OCI-LY7 (cell line): ENCODE data around the gene TRIAP1. TPM values are rescaled to one million over a fixed set of nuclear protein-coding genes. Genes with fewer than 3 reads are reported as not detected.

ENCODE experiments used
- BruUV-seq: library from RNA; stranded (reverse); fragments of 400-500 nt; replicated peaks from 2 replicates; lab custom pipeline; 2021; lab: Mats Ljungman, UMichigan
- CTCF ChIA-PET: fragments of 300-600 bp; sonication (Branson Sonifier 250); formaldehyde crosslinking; loops from one replicate; lab custom pipeline; 2022; ENCODE audit warnings: antibody characterized with exemption; ENCODE audit not compliant: unreplicated experiment; lab: Charles Lee
- POLR2A ChIA-PET: fragments of 300-600 bp; sonication (Branson Sonifier 250); formaldehyde crosslinking; loops from one replicate; lab custom pipeline; 2022; ENCODE audit warnings: antibody characterized with exemption; lab: Charles Lee
- DNase-seq: peaks from one replicate; pipeline ENCODE4 v3.0.0-alpha.2; 2015; ENCODE audit warnings: low spot score
- H2AFZ ChIP-seq: fragments of 200-600 bp; sonication (generic), shearing (Covaris generic); 2 replicates; pipeline ENCODE4 v1.6.1; 2014; ENCODE audit warnings: mild to moderate bottlenecking, antibody characterized with exemption, low read length, moderate library complexity
- H3K27ac ChIP-seq: fragments of 200-600 bp; sonication (generic); 2 replicates; pipeline ENCODE4 v1.5.1; 2014; ENCODE audit warnings: mixed run types, low read depth, mild to moderate bottlenecking, moderate library complexity, low read length, inconsistent platforms; ENCODE audit not compliant: poor library complexity, severe bottlenecking
- H3K36me3 ChIP-seq: fragments of 200-600 bp; sonication (generic); 2 replicates; pipeline ENCODE4 v1.6.1; 2014; ENCODE audit warnings: mild to moderate bottlenecking, antibody characterized with exemption, low read length, moderate library complexity, mixed read lengths; ENCODE audit not compliant: insufficient read depth
- H3K4me1 ChIP-seq: fragments of 200-600 bp; sonication (generic); 2 replicates; pipeline ENCODE4 v1.5.1; 2014; ENCODE audit warnings: mild to moderate bottlenecking, low read length; ENCODE audit not compliant: insufficient read depth, poor library complexity, severe bottlenecking
- H3K4me2 ChIP-seq: fragments of 200-600 bp; sonication (generic); 2 replicates; pipeline ENCODE4 v1.6.1; 2014; ENCODE audit warnings: mild to moderate bottlenecking, low read length
- H3K4me3 ChIP-seq: fragments of 200-600 bp; sonication (generic); 2 replicates; pipeline ENCODE4 v1.5.1; 2014; ENCODE audit warnings: mild to moderate bottlenecking, low read depth, low read length; ENCODE audit not compliant: poor library complexity, severe bottlenecking
- H3K79me2 ChIP-seq: fragments of 200-600 bp; sonication (generic); 2 replicates; pipeline ENCODE4 v1.6.1; 2016; ENCODE audit warnings: low read depth, mild to moderate bottlenecking, low read length, moderate library complexity, mixed read lengths; ENCODE audit not compliant: insufficient read depth
- H3K9me2 ChIP-seq: fragments of 200-600 bp; sonication (generic); 2 replicates; pipeline ENCODE4 v1.6.1; 2016; ENCODE audit warnings: mild to moderate bottlenecking, low read length, mixed read lengths; ENCODE audit not compliant: insufficient read depth
- H3K9me3 ChIP-seq: fragments of 200-600 bp; sonication (generic); 2 replicates; pipeline ENCODE4 v1.6.1; 2014; ENCODE audit warnings: mild to moderate bottlenecking, mixed run types, low read length, mixed read lengths
- H4K20me1 ChIP-seq: fragments of 200-600 bp; sonication (generic); 2 replicates; pipeline ENCODE4 v1.6.1; 2014; ENCODE audit warnings: mild to moderate bottlenecking, antibody characterized with exemption, low read length, moderate library complexity, mixed read lengths; ENCODE audit not compliant: insufficient read depth
- CTCF ChIP-seq: fragments of 200-600 bp; sonication (generic); conservative IDR thresholded peaks from 2 replicates; pipeline ENCODE4 v1.5.1; 2014; ENCODE audit warnings: mild to moderate bottlenecking, antibody characterized with exemption, low read length, moderate library complexity, mixed read lengths
- EZH2phosphoT487 ChIP-seq: fragments of 200-600 bp; sonication (generic); IDR thresholded peaks from 2 replicates; pipeline ENCODE4 v1.6.1; 2018; ENCODE audit warnings: low read depth, borderline replicate concordance, mild to moderate bottlenecking, mixed run types, antibody characterized with exemption, low read length, moderate library complexity, mixed read lengths
- intact Hi-C: fragments of 100-400 bp; cut with micrococcal nuclease; formaldehyde crosslinking; loops from one replicate; pipeline ENCODE4 v1.10.0; 2022; ENCODE audit not compliant: unreplicated experiment
- total RNA-seq, 2 experiments: library from RNA; depleted of rRNA in 1 of 2; stranded (reverse); fragments of >200 nt in 1 of 2; shearing (Covaris generic) in 1 of 2; gene quantifications; 2 replicates each; pipeline ENCODE4 v1.2.3, GENCODE V29; 2014 to 2022

The TRIAP1 gene
- total RNA-seq, 2 experiments from 2014 or later: 23.9 to 25.9 TPM

GRCh38 chr12:120404271-120404670 lies 41.9 kb downstream of the TRIAP1 start:
- no TSS peak for BruUV-seq
- Histone ChIP-seq H3K79me2 (no peaks in the 10 kb centered on the region), H4K20me1 (no peaks in the 10 kb centered on the region), H2AFZ (no peak overlapping the region), H3K36me3 (no peaks in the 10 kb centered on the region), H3K27ac (no peak overlapping the region), H3K9me3 (no peaks in the 10 kb centered on the region), H3K4me3 (no peak overlapping the region), H3K9me2 (no peaks in the 10 kb centered on the region), H3K4me1 (no peaks in the 10 kb centered on the region), H3K4me2 (no peak overlapping the region)
- POLR2A ChIA-PET: no interaction called here
- no peak for TF ChIP-seq EZH2phosphoT487
- TF ChIP-seq CTCF: no peak
- intact Hi-C loops: no loop called here
- CTCF ChIA-PET: no interaction called here
- no peak for DNase-seq

- DNase-seq: no peak
- H3K79me2 ChIP-seq: no peaks in the 10 kb centered on the region
- H3K4me1 ChIP-seq: no peaks in the 10 kb centered on the region
- BruUV-seq: no TSS peak
- no peak overlapping the region for H2AFZ ChIP-seq
- H3K4me3 ChIP-seq: no peak overlapping the region
- CTCF ChIA-PET: no interaction called here
- H3K4me2 ChIP-seq: no peak overlapping the region
- H3K27ac ChIP-seq: no peak overlapping the region
- no peaks in the 10 kb centered on the region for H4K20me1 ChIP-seq
- POLR2A ChIA-PET: no interaction called here
- no peak for TF ChIP-seq EZH2phosphoT487
- TF ChIP-seq CTCF: no peak
- no peaks in the 10 kb centered on the region for H3K9me3 ChIP-seq
- intact Hi-C loops: no loop called here
- no peaks in the 10 kb centered on the region for H3K9me2 ChIP-seq
- H3K36me3 ChIP-seq: no peaks in the 10 kb centered on the region
Observed at GRCh38 chr12:120403869-120404268, 42.3 kb downstream of the TRIAP1 start.

GRCh38 chr12:120402217-120402616 lies 44.0 kb downstream of the TRIAP1 start:
- H3K9me2 ChIP-seq: no peaks in the 10 kb centered on the region
- no peak for TF ChIP-seq CTCF
- ChIA-PET POLR2A (no interaction called here), CTCF (no interaction called here)
- no peak overlapping the region for H3K4me2 ChIP-seq
- H3K4me3 ChIP-seq: no peak overlapping the region
- H2AFZ ChIP-seq: no peak overlapping the region
- H3K36me3 ChIP-seq: no peaks in the 10 kb centered on the region
- intact Hi-C loops: no loop called here
- H3K79me2 ChIP-seq: no peaks in the 10 kb centered on the region
- no peaks in the 10 kb centered on the region for H3K9me3 ChIP-seq
- no peak overlapping the region for H3K27ac ChIP-seq
- H3K4me1 ChIP-seq: no peaks in the 10 kb centered on the region
- H4K20me1 ChIP-seq: no peaks in the 10 kb centered on the region
- no peak for DNase-seq
- BruUV-seq: no TSS peak
